Lower lobe of right lung (tissue), 2 donors: Measurements from ENCODE around the gene PPY. TPM values are rescaled to one million over a fixed set of nuclear protein-coding genes. Genes with fewer than 3 reads are reported as not detected.

Experiments used
- ATAC-seq, 2 donors: fragments of 200-7000 bp; cut with Tn5 transposase; one replicate each; pipeline ENCODE4 v1.9.1; 2020 to 2022; ENCODE audit warnings: mild to moderate bottlenecking in 2 of 2, moderate library complexity in 2 of 2
- DNase-seq: peaks from one replicate; pipeline ENCODE4 v3.0.0-alpha.2; 2020
- H3K27ac ChIP-seq: fragments of 200-600 bp; one replicate; pipeline ENCODE4 v1.8.0; 2022
- H3K27me3 ChIP-seq: fragments of 200-600 bp; one replicate; pipeline ENCODE4 v1.8.0; 2022; ENCODE audit warnings: low read depth
- H3K36me3 ChIP-seq: fragments of 200-600 bp; one replicate; pipeline ENCODE4 v1.8.0; 2022; ENCODE audit warnings: mild to moderate bottlenecking
- H3K4me1 ChIP-seq: fragments of 200-600 bp; one replicate; pipeline ENCODE4 v1.8.0; 2022
- H3K4me3 ChIP-seq: fragments of 200-600 bp; one replicate; pipeline ENCODE4 v1.8.0; 2022; ENCODE audit warnings: mild to moderate bottlenecking
- H3K9me3 ChIP-seq: fragments of 200-600 bp; one replicate; pipeline ENCODE4 v1.8.0; 2022
- intact Hi-C: fragments of 100-400 bp; cut with DNase I; formaldehyde crosslinking; loops from one replicate; pipeline ENCODE4 v1.11.0; 2022
- total RNA-seq: library from RNA; stranded (reverse); fragmentation: NEBNext Ultra II Directional; extraction: Animal tissue kit (Norgen Biotek cat#: 25700); gene quantifications from one replicate; pipeline ENCODE4 v1.2.1, GENCODE V29; 2021
- TF ChIP-seq, protein P1 (sequence below): fragments of 200-600 bp; IDR thresholded peaks from one replicate; pipeline ENCODE4 v1.8.0; 2022; ENCODE audit warnings: antibody characterized with exemption, mild to moderate bottlenecking
- donor health status: DM: no; HTN: yes; CAD: no; lungs with severe emphysema.

Gene PPY
- total RNA-seq, 1 donor from 2014 or later = not detected

GRCh38 chr17:43951750-43952149 is 9.5 kb upstream of the PPY start:
- TF ChIP-seq, protein P1, sequence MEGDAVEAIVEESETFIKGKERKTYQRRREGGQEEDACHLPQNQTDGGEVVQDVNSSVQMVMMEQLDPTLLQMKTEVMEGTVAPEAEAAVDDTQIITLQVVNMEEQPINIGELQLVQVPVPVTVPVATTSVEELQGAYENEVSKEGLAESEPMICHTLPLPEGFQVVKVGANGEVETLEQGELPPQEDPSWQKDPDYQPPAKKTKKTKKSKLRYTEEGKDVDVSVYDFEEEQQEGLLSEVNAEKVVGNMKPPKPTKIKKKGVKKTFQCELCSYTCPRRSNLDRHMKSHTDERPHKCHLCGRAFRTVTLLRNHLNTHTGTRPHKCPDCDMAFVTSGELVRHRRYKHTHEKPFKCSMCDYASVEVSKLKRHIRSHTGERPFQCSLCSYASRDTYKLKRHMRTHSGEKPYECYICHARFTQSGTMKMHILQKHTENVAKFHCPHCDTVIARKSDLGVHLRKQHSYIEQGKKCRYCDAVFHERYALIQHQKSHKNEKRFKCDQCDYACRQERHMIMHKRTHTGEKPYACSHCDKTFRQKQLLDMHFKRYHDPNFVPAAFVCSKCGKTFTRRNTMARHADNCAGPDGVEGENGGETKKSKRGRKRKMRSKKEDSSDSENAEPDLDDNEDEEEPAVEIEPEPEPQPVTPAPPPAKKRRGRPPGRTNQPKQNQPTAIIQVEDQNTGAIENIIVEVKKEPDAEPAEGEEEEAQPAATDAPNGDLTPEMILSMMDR = no peak
- no peak overlapping the region for H3K4me3 ChIP-seq
- H3K36me3 ChIP-seq = no peaks in the 10 kb centered on the region
- no peak for ATAC-seq
- no peak overlapping the region for H3K27ac ChIP-seq
- intact Hi-C loops = no loop called here
- no peaks in the 10 kb centered on the region for H3K9me3 ChIP-seq
- peaks cover 10% of the 10 kb centered on the region for H3K4me1 ChIP-seq
- DNase-seq = no peak
- H3K27me3 ChIP-seq = peaks cover 44% of the 10 kb centered on the region

DNA sequence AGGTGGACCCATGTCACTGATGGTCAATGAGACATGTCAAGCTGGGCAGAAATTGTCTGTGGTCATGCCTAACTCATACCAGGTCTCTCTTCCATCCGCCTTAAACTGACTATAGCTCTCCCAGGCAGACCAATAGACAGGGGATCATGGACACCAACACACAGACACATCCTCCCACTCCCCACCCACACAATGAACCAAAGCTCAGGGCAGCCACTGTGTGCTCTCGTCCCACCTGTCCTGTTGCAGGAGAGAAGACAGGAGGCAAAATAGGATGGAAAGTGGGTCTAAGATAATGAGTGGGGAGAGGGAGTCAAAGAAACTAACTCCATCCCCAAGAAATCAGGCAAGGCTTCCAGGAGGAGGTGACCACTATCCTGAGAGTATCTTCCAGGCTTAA is 8.3 kb upstream of the PPY start:
- intact Hi-C loops = no loop called here
- H3K27ac ChIP-seq = no peak overlapping the region
- H3K4me1 ChIP-seq = peaks cover 10% of the 10 kb centered on the region
- H3K36me3 ChIP-seq = no peaks in the 10 kb centered on the region
- H3K9me3 ChIP-seq = no peaks in the 10 kb centered on the region
- ATAC-seq (no peak), DNase-seq (no peak)
- H3K27me3 ChIP-seq = peaks cover 44% of the 10 kb centered on the region
- no peak overlapping the region for H3K4me3 ChIP-seq
- TF ChIP-seq, protein P1 = no peak

DNA sequence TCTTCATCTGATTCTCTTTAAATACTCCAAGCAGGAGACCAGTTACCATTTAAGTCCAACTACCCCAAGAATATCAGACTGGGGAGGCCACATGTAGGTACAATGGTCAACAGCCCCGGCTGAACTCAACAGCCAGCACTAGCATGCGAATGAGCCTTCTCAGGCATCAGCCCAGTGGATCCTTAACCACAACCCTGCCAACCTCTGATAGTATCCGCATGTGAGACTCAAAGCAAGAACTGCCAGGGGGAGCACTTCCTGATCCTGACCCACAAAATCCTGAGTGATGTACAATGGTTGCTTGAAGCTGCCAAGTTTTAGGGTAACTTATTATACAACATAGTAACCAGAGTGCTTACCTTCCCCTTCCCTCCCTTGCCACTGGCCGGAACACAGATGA is 7.5 kb upstream of the PPY start:
- peaks cover 44% of the 10 kb centered on the region for H3K27me3 ChIP-seq
- peaks cover 10% of the 10 kb centered on the region for H3K4me1 ChIP-seq
- H3K9me3 ChIP-seq = no peaks in the 10 kb centered on the region
- no peak overlapping the region for H3K4me3 ChIP-seq
- intact Hi-C loops = loop anchor here (10.0 kb wide), 1 partner anchor 95 kb away; no protein-coding TSS in a partner anchor
- TF ChIP-seq, protein P1 = no peak
- H3K27ac ChIP-seq = no peak overlapping the region
- DNase-seq (no peak), ATAC-seq (no peak)
- no peaks in the 10 kb centered on the region for H3K36me3 ChIP-seq

DNA sequence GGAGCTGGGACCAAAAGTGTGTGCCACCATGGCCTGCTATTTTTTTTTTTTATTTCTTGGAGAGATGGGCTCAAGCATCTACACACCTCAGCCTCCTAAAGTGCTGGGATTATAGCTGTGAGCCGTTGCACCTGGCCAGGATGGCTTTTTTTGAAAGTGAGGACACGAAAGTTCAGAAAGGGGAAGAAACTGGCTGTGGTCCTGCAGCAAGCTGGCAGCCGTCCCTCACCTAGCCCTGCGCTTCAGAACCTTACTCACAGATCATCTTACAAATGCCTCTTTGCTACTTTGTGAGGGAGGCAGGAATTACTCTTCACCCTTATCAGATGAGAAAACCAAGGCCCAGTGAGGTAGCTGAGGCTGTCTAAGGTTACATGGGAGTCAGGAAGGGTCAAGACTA is 4.5 kb upstream of the PPY start:
- DNase-seq = no peak
- Histone ChIP-seq H3K4me1 (no peaks in the 10 kb centered on the region), H3K27me3 (peaks cover 19% of the 10 kb centered on the region), H3K36me3 (no peaks in the 10 kb centered on the region), H3K4me3 (no peak overlapping the region), H3K9me3 (no peaks in the 10 kb centered on the region), H3K27ac (no peak overlapping the region)
- TF ChIP-seq, protein P1 = no peak
- intact Hi-C loops = loop anchor here (10.0 kb wide), 1 partner anchor 98 kb away; no protein-coding TSS in a partner anchor
- ATAC-seq = no peak

- no peak for ATAC-seq
- intact Hi-C loops = loop anchor here (10.0 kb wide), 1 partner anchor 100 kb away; no protein-coding TSS in a partner anchor
- TF ChIP-seq, protein P1 = no peak
Observed at GRCh38 chr17:43945074-43945829, 3.0 kb upstream of the PPY start.

More at GRCh38 chr17:43945074-43945829, 3.0 kb upstream of the PPY start:
- H3K9me3 ChIP-seq = no peaks in the 10 kb centered on the region
- H3K27ac ChIP-seq = no peak overlapping the region
- peaks cover 6% of the 10 kb centered on the region for H3K27me3 ChIP-seq
- no peaks in the 10 kb centered on the region for H3K4me1 ChIP-seq
- H3K36me3 ChIP-seq = no peaks in the 10 kb centered on the region
- no peak for DNase-seq
- H3K4me3 ChIP-seq = no peak overlapping the region
